Eye (tissue), 1 donor: Measurements from ENCODE around the gene PARM1.

Experiments
- DNase-seq: peaks from one replicate; pipeline ENCODE4 v3.0.0-alpha.2; 2015

PARM1 gene, protein sequence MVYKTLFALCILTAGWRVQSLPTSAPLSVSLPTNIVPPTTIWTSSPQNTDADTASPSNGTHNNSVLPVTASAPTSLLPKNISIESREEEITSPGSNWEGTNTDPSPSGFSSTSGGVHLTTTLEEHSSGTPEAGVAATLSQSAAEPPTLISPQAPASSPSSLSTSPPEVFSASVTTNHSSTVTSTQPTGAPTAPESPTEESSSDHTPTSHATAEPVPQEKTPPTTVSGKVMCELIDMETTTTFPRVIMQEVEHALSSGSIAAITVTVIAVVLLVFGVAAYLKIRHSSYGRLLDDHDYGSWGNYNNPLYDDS

GRCh38 chr4:74932832-74933561, at the start of gene PARM1:
Gene PARM1, plus strand, starts transcription at chr4:74933116. Its CDS starts 212 bp downstream, at chr4:74933328.
- peak; percentile 94 for DNase-seq

- peak; percentile 50 for DNase-seq
Measured at GRCh38 chr4:74884266-74884665, 48.6 kb upstream of the PARM1 start.

GRCh38 chr4:74886484-74886883, 46.4 kb upstream of the PARM1 start:
- DNase-seq = no peak

GRCh38 chr4:74890341-74890740, 42.6 kb upstream of the PARM1 start:
- DNase-seq = no peak

GRCh38 chr4:74891037-74891436, 41.9 kb upstream of the PARM1 start:
- DNase-seq = no peak

- DNase-seq = no peak
Measured at GRCh38 chr4:74893171-74893570, 39.7 kb upstream of the PARM1 start.

- no peak for DNase-seq
Measured at GRCh38 chr4:74896595-74896994, 36.3 kb upstream of the PARM1 start.

DNA sequence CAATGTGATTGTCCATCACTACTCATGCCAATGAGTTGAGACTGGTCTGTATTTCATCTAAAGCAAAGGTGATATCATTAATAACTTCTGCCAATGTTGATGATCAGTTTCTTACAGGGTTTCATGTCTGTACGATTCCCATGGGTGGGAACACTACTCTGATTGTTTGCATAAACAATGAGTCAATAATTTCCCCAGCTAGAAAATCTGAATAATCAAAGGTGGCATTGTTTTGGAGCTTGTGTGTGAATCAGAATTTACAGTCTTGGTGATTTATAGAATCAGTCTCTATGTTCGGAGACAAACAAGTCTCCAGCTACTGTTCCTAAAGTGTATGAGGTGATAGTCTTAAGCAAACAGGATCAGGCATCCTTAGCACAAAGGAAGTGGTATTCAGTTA, 35.5 kb upstream of the PARM1 start:
- DNase-seq = no peak

DNA sequence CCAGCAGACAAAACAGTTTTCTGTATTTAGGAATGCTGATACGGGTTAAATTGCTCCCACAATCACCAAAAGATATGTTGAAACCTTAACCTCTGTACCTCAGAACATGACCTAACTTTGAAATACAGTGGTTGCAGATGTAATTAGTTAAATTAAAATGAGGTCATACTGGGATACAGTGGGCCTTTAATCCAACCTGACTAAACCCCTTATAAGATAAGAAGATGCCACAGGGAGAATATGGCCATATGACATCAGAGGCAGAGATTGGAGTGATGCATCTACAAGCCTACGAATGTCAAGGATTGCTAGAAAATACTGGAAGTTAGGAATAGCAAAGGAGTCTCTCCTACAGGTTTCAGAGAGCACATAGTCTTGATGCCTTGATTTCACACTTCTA, 32.1 kb upstream of the PARM1 start:
- no peak for DNase-seq

DNA sequence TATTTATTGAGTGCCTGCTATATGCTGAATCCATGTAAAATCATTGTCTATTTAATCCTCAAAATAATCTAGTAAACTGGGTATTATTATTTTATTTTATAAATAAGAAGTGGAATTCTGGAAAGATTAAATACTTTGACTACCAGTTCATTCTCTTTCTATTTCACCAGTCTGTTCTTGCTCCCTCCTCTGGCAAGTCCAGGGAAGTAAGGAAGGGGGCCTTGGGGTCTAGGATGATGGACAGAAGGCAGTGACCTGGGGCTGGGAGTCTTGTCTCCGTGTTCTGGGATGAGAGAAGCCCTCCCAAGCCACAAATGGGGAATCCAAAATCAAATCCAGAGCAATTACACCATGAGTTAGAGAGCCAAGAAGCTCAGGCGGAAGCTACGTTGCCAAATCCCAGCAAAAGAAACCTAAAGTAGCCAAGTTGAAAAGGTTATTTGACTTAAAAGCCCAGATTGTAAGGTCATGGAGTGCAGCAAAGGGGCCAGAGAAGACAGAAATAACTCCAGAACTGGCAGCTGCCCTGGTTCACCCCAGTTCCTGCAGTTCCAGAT, 28.3 kb upstream of the PARM1 start:
- DNase-seq = no peak

DNA sequence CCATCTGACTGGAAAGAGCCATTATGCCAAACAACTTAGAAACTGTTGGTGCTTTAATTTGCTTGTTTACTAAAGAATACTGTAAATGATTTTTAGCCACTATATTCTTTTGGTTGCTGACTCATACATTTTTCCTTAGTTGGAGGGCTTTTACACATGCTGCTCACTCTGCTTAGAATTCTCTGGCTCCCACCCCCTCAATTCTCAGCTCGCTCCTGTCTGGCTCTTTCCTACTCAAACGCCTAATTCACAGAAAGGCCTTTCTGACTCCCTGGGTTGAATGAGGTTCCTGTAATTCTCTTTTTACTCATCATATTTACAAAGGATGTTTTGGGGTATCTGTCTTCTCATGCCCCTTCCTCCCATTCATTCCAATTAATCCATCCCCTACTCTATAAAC, 26.1 kb upstream of the PARM1 start:
- no peak for DNase-seq

DNA sequence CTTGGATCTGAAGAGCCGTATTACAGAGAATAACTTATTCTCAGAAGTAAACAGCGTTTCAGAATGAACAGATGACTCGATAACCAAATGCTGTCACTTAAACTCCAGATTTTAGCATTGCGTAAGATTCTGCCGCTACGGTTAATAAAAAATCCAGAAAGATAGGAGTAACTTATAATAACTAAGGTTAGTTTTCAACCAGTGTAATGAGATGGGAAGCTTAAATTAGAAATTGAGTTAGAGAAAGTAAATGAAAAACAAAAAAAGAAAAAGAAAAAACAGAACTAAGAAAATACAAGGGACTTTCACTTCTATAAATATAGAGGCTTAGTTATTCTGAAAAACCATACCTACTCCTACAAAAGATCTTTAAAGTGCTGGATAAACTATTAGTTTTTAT, 13.1 kb upstream of the PARM1 start:
- DNase-seq = no peak

DNA sequence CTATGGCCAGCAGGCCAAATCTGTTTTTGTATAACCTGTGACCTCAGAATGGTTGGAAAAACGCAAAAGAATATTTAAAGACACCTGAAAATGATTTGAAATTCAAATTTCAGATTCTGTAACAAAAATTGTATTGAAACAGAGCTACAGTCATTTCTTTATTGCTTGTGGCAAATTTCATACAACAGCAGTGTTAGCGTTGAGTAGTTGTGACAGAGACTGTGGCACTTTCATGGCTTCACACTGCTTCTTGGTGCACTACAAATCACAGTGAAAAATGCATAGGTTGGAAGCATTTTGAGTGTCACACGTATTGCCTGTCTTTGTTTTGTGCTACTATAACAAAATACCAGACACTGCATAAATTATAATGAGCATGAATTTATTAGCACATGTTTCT, 12.2 kb upstream of the PARM1 start:
- DNase-seq = no peak

- no peak for DNase-seq
Measured at GRCh38 chr4:74921490-74921889, 11.4 kb upstream of the PARM1 start.

GRCh38 chr4:74926007-74926406, 6.9 kb upstream of the PARM1 start:
- DNase-seq = no peak

DNA sequence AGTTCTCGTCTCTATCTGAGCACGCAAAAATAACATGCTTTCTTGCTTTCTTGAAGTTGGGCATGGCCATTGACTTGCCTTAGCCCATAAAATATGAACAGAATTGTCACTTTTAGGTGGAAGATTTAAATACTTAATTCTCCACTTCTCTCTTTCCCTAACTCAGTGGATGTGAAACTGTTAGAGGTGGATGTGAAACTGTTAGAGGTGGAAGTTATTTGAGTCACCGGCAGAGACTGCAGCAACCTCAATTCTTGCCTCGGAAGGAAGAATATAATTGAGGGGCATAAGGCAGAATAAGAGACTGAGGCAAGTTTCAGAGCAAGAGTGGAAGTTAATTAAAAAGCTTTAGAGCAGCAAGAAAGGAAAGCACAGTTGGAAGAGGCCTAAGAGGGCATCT, 2.8 kb upstream of the PARM1 start:
- no peak for DNase-seq

GRCh38 chr4:74931376-74931775, 1.5 kb upstream of the PARM1 start:
- DNase-seq = peak; percentile 67

GRCh38 chr4:74932010-74932409, 906 bp upstream of the PARM1 start:
- DNase-seq = peak; percentile 24

DNA sequence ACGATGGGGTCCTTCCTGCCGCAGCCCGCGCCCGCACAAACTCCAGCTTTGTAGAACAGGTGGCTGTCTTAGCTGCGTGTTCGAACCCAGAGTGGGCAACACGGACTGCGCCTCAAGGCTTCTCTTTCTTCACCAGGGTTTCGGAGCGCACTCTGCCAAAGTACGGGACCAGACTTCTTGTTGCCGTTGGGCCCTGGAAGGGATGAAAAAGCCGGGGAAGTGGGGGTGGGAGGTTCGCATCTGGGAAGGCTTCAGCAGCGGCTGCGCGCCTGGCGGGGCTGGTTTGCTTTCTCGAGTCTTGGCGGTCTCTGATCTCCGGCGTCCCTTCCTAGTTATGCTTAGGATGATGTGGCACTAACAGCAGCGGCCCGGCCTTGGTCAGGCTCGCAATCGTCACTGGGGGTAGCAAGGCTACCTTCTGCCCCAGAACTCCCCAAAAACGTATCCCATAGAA, 673 bp downstream of the PARM1 start:
- DNase-seq = no peak

DNA sequence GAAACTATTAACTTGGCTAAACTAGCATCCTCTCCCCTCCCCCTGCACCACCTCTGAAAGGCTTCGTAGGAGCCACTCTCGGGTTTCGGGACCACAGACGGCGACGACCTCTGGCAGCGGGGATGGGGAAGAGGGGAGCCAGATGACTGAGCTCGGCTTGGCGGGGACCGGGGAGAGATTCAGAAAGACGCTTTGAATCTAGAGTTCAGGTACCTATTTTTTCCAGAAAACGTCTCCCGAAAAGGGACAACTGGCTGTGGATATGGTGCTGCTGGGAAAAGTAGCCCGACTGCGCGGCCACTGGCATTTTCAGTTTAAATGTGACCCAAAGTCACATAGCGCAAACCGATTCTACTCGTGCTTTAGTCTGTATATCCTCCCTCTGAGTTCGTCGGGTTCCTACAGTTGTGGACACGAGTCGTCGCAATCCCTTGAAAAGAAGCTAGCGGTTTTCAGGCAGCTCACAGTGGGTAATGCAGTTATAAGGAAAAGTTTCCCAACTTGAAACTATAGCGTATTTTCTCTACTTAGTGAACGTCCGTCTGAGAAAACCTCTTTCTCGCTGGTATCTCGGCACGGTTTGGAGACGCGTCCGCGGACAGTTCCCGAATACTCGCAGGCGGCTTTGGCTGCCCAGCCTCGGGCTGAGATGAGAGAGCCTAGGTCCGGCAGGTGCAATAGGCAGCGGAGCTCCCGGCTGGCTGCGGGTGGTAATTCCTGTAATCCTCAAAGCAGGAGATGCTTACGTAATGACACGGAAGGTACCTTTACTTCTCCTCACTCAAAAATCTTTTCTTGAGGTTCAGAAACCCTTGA, 1.3 kb downstream of the PARM1 start:
- peak; percentile 79 for DNase-seq

- DNase-seq = peak; percentile 87
Measured at GRCh38 chr4:74934888-74935287, 2.0 kb downstream of the PARM1 start.

- DNase-seq = no peak
Measured at GRCh38 chr4:74941123-74941522, 8.2 kb downstream of the PARM1 start.

DNA sequence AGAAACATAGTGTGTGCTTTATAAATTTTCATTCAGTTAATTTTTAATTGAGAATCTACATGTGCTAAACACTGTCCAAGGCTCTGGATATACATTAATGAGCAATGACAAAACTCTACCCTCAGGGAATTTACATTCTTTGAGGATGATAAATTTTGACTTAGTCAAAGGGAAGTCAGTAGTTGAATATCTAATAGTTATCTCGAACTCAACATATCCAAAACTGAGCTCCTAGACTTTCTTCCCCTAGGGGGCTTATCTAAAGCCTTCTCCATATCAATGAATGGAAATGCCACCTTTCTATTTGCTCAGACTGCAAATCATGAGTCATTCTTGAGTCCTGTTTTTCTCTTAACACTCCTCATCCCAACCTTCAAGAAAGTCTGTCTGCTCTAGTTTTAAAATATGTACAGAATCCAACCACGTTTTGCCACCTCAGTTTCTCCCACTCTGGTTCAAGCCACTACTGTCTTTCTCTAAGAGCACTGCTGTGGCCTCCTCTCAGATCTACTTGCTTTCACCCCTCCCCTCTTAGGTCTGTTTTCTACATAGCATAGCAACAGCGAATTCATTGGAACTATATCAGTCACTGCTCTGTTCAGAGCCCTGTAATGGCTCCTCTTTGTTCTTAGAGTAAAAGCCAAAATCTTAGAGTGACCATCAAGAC, 9.5 kb downstream of the PARM1 start:
- DNase-seq = no peak
